SU-DHL-6 (cell line): ENCODE data around the gene KY.

Source experiments
- H2AFZ ChIP-seq: fragments of 200-600 bp; sonication (generic); 2 replicates; pipeline ENCODE4 v1.6.1; 2014; ENCODE audit warnings: low read depth, mild to moderate bottlenecking, moderate library complexity, mixed read lengths, antibody characterized with exemption, low read length; ENCODE audit not compliant: severe bottlenecking
- H3F3A ChIP-seq: fragments of 200-600 bp; shearing (Covaris generic); 2 replicates; pipeline ENCODE4 v1.6.0; 2016; ENCODE audit warnings: antibody characterized with exemption, mild to moderate bottlenecking; ENCODE audit not compliant: insufficient read depth
- H3K27ac ChIP-seq: fragments of 200-600 bp; sonication (generic); 2 replicates; pipeline ENCODE4 v1.5.1; 2016; ENCODE audit warnings: low read depth, mild to moderate bottlenecking, low read length, moderate library complexity, mixed read lengths
- H3K27me3 ChIP-seq: fragments of 200-600 bp; sonication (generic), shearing (Covaris generic); 2 replicates; pipeline ENCODE4 v1.6.0; 2014; ENCODE audit warnings: mild to moderate bottlenecking, low read length
- H3K36me3 ChIP-seq: fragments of 200-600 bp; sonication (generic); 2 replicates; pipeline ENCODE4 v1.6.1; 2014; ENCODE audit warnings: mild to moderate bottlenecking, low read length, mixed read lengths
- H3K4me2 ChIP-seq: fragments of 300-600, 200-600 bp; shearing (Covaris generic), sonication (generic); 2 replicates; pipeline ENCODE4 v1.6.0; 2014; ENCODE audit warnings: low read length, low read depth, mild to moderate bottlenecking; ENCODE audit not compliant: poor library complexity, severe bottlenecking
- H3K4me3 ChIP-seq: fragments of 200-600 bp; sonication (generic); 2 replicates; pipeline ENCODE4 v1.5.1; 2014; ENCODE audit warnings: antibody characterized with exemption, low read length, mild to moderate bottlenecking, mixed read lengths; ENCODE audit not compliant: insufficient read depth, poor library complexity, severe bottlenecking
- H3K79me2 ChIP-seq: fragments of 200-600 bp; sonication (generic); 2 replicates; pipeline ENCODE4 v1.6.1; 2014; ENCODE audit warnings: mild to moderate bottlenecking, low read length, moderate library complexity; ENCODE audit not compliant: insufficient read depth
- H3K9ac ChIP-seq: fragments of 200-600 bp; sonication (generic); 2 replicates; pipeline ENCODE4 v1.7.0; 2014; ENCODE audit warnings: mild to moderate bottlenecking, low read length
- H3K9me2 ChIP-seq: fragments of 200-600 bp; sonication (generic); replicated peaks from 2 replicates; pipeline ENCODE4 v1.6.1; 2014; ENCODE audit warnings: low read length; ENCODE audit not compliant: insufficient read depth
- H3K9me3 ChIP-seq: fragments of 200-600 bp; sonication (generic); 2 replicates; pipeline ENCODE4 v1.6.1; 2014; ENCODE audit warnings: low read length, mixed read lengths; ENCODE audit not compliant: insufficient read depth
- H4K20me1 ChIP-seq: fragments of 200-600 bp; sonication (generic); 2 replicates; pipeline ENCODE4 v1.6.1; 2014; ENCODE audit warnings: low read depth, mild to moderate bottlenecking, antibody characterized with exemption, low read length, moderate library complexity, mixed read lengths
- CTCF ChIP-seq: fragments of 200-600 bp; sonication (generic); IDR thresholded peaks from one replicate; pipeline ENCODE4 v1.5.1; 2017; ENCODE audit warnings: antibody characterized with exemption, mild to moderate bottlenecking, low read length, moderate library complexity; ENCODE audit not compliant: insufficient read depth, poor library complexity, severe bottlenecking
- EZH2phosphoT487 ChIP-seq: fragments of 200-600 bp; sonication (generic), shearing (Covaris generic); conservative IDR thresholded peaks from 2 replicates; pipeline ENCODE4 v1.6.1; 2018; ENCODE audit warnings: mild to moderate bottlenecking, antibody characterized with exemption, low read length, moderate library complexity, mixed read lengths

Gene KY

GRCh38 chr3:134690226-134690625 is 39.4 kb upstream of the KY start:
- no peaks in the 10 kb centered on the region for H3K9me2 ChIP-seq
- TF ChIP-seq CTCF, result no peak
- no peak for TF ChIP-seq EZH2phosphoT487
- no peak overlapping the region for H3K9ac ChIP-seq
- H4K20me1 ChIP-seq, result no peaks in the 10 kb centered on the region
- H3F3A ChIP-seq, result no peaks in the 10 kb centered on the region
- H3K27me3 ChIP-seq, result no peaks in the 10 kb centered on the region
- H3K4me3 ChIP-seq, result no peak overlapping the region
- H3K79me2 ChIP-seq, result no peaks in the 10 kb centered on the region
- H2AFZ ChIP-seq, result no peak overlapping the region
- H3K36me3 ChIP-seq, result no peaks in the 10 kb centered on the region
- H3K9me3 ChIP-seq, result no peaks in the 10 kb centered on the region
- H3K27ac ChIP-seq, result no peak overlapping the region
- H3K4me2 ChIP-seq, result no peak overlapping the region

- TF ChIP-seq EZH2phosphoT487 (no peak), CTCF (no peak)
- Histone ChIP-seq H3K4me3 (no peak overlapping the region), H4K20me1 (no peaks in the 10 kb centered on the region), H3K9me2 (no peaks in the 10 kb centered on the region), H3K9ac (no peak overlapping the region), H2AFZ (no peak overlapping the region), H3K79me2 (no peaks in the 10 kb centered on the region), H3K4me2 (no peak overlapping the region), H3F3A (no peaks in the 10 kb centered on the region), H3K27me3 (no peaks in the 10 kb centered on the region), H3K36me3 (no peaks in the 10 kb centered on the region), H3K27ac (no peak overlapping the region), H3K9me3 (no peaks in the 10 kb centered on the region)
Measured at GRCh38 chr3:134687642-134688041, 36.8 kb upstream of the KY start.

- Histone ChIP-seq H3F3A (no peaks in the 10 kb centered on the region), H3K27ac (no peak overlapping the region), H3K9me3 (no peaks in the 10 kb centered on the region), H3K27me3 (no peaks in the 10 kb centered on the region), H3K4me2 (no peak overlapping the region), H3K36me3 (no peaks in the 10 kb centered on the region), H3K9me2 (no peaks in the 10 kb centered on the region), H2AFZ (no peak overlapping the region), H3K9ac (no peak overlapping the region), H3K79me2 (no peaks in the 10 kb centered on the region), H4K20me1 (no peaks in the 10 kb centered on the region), H3K4me3 (no peak overlapping the region)
- TF ChIP-seq EZH2phosphoT487, result no peak
- no peak for TF ChIP-seq CTCF
Measured at GRCh38 chr3:134685929-134686802, 35.3 kb upstream of the KY start.
